HepG2 (cell line): ENCODE measurements around the gene MEIOB. TPM values are rescaled to one million over a fixed set of nuclear protein-coding genes. Genes with fewer than 3 reads are reported as not detected.

Source experiments
- ARID2 ChIP-seq: sonication (generic); formaldehyde crosslinking; IDR thresholded peaks from 2 replicates; pipeline ENCODE4 v1.8.1; 2022; ENCODE audit warnings: mild to moderate bottlenecking, missing genetic modification reagents, borderline replicate concordance
- BHLHE40 ChIP-seq: IDR thresholded peaks from 2 replicates; pipeline ENCODE4 v1.6.1; 2011; ENCODE audit warnings: low read length, improper control_type of control experiment
- DMTF1 ChIP-seq: sonication (generic); formaldehyde crosslinking; IDR thresholded peaks from 2 replicates; pipeline ENCODE4 v1.4.0; 2020; ENCODE audit warnings: mild to moderate bottlenecking, missing genetic modification reagents
- FOXM1 ChIP-seq: sonication (generic); formaldehyde crosslinking; IDR thresholded peaks from 2 replicates; pipeline ENCODE4 v1.5.0; 2020; ENCODE audit warnings: missing genetic modification reagents
- GABPB1 ChIP-seq: IDR thresholded peaks from 2 replicates; pipeline ENCODE4 v1.6.1; 2016; ENCODE audit warnings: mild to moderate bottlenecking, missing genetic modification reagents, moderate library complexity, missing compliant biosample characterization
- IKZF4 ChIP-seq: sonication (generic); formaldehyde crosslinking; IDR thresholded peaks from 2 replicates; pipeline ENCODE4 v1.5.1; 2020; ENCODE audit warnings: borderline replicate concordance, mild to moderate bottlenecking, low read depth, missing genetic modification reagents; ENCODE audit errors: not compliant biosample characterization
- MBD4 ChIP-seq: IDR thresholded peaks from 2 replicates; pipeline ENCODE4 v1.6.1; 2012; ENCODE audit warnings: low read length, inconsistent platforms, borderline replicate concordance
- NONO ChIP-seq, 2 experiments: fragments of 450-650 bp in 1 of 2; sonication (generic) in 1 of 2; formaldehyde crosslinking in 1 of 2; IDR thresholded peaks in 1 of 2; conservative IDR thresholded peaks in 1 of 2; 2 replicates each; pipeline versions ENCODE4 v1.6.1 to v1.8.0; 2017 to 2022; ENCODE audit warnings: mild to moderate bottlenecking in 1 of 2, missing genetic modification reagents in 1 of 2, moderate library complexity in 1 of 2
- NR2F6 ChIP-seq, 2 experiments: IDR thresholded peaks; 2 replicates each; pipeline ENCODE4 v1.6.1; 2016; ENCODE audit warnings: antibody characterized with exemption in 1 of 2, mild to moderate bottlenecking in 1 of 2
- RAD51 ChIP-seq: fragments of 450-650 bp; IDR thresholded peaks from 2 replicates; pipeline ENCODE4 v1.6.1; 2016; ENCODE audit warnings: borderline replicate concordance
- RBM39 ChIP-seq: fragments of 200-400 bp; formaldehyde crosslinking; IDR thresholded peaks from one replicate; pipeline ENCODE4 v1.6.1; 2018; ENCODE audit warnings: antibody characterized with exemption, mild to moderate bottlenecking, low read depth, low read length; ENCODE audit not compliant: poor library complexity, severe bottlenecking
- REPIN1 ChIP-seq: sonication (generic); formaldehyde crosslinking; IDR thresholded peaks from 2 replicates; pipeline ENCODE4 v1.8.0; 2022; ENCODE audit warnings: missing genetic modification reagents, low read depth, mild to moderate bottlenecking, borderline replicate concordance
- SMYD3 ChIP-seq: sonication (generic); formaldehyde crosslinking; IDR thresholded peaks from 2 replicates; pipeline ENCODE4 v1.8.1; 2023; ENCODE audit warnings: mild to moderate bottlenecking, missing genetic modification reagents
- ZMYM3 ChIP-seq: sonication (generic); formaldehyde crosslinking; IDR thresholded peaks from 2 replicates; pipeline ENCODE4 v1.5.1; 2020; ENCODE audit warnings: mild to moderate bottlenecking, missing genetic modification reagents
- ZNF512B ChIP-seq: sonication (generic); formaldehyde crosslinking; IDR thresholded peaks from 2 replicates; pipeline ENCODE4 v1.5.1; 2020; ENCODE audit warnings: missing genetic modification reagents, mild to moderate bottlenecking, borderline replicate concordance
- ZNF639 ChIP-seq: conservative IDR thresholded peaks from 2 replicates; pipeline ENCODE4 v1.6.1; 2018; ENCODE audit warnings: missing genetic modification reagents
- ZNF709 ChIP-seq: sonication (generic); formaldehyde crosslinking; IDR thresholded peaks from 2 replicates; pipeline ENCODE4 v1.5.0; 2020; ENCODE audit warnings: mild to moderate bottlenecking, missing genetic modification reagents
- ZNF713 ChIP-seq: sonication (generic); formaldehyde crosslinking; IDR thresholded peaks from 2 replicates; pipeline ENCODE4 v1.4.0; 2020; ENCODE audit warnings: mild to moderate bottlenecking, missing genetic modification reagents
- ZNF766 ChIP-seq: sonication (generic); formaldehyde crosslinking; IDR thresholded peaks from 2 replicates; pipeline ENCODE4 v1.5.0; 2020; ENCODE audit warnings: missing genetic modification reagents, borderline replicate concordance
- ZNF784 ChIP-seq: sonication (generic); formaldehyde crosslinking; IDR thresholded peaks from 2 replicates; pipeline ENCODE4 v1.5.1; 2020; ENCODE audit warnings: missing genetic modification reagents, mild to moderate bottlenecking, borderline replicate concordance
- ZNF788 ChIP-seq: sonication (generic); formaldehyde crosslinking; IDR thresholded peaks from 2 replicates; pipeline ENCODE4 v1.5.0; 2020; ENCODE audit warnings: mild to moderate bottlenecking, missing genetic modification reagents, borderline replicate concordance
- ZSCAN31 ChIP-seq: sonication (generic); formaldehyde crosslinking; IDR thresholded peaks from 2 replicates; pipeline ENCODE4 v1.5.0; 2020; ENCODE audit warnings: low read depth, mild to moderate bottlenecking, missing genetic modification reagents
- polyA plus RNA-seq, 8 experiments: library from polyadenylated mRNA; depleted of rRNA in 3 of 8; stranded (reverse) in 7 of 8; unstranded in 1 of 8; fragments of >200 nt; fragmentation: Illumina TruSeq in 4 of 8; extraction: Trizol in 4 of 8; gene quantifications; 2 replicates each; pipeline versions ENCODE4 v1.2.1 to v1.2.3, GENCODE V29; 2011 to 2016; ENCODE audit warnings: low read depth in 4 of 8, missing spikeins in 1 of 8, mixed read lengths in 1 of 8; ENCODE audit not compliant: insufficient read depth in 1 of 8
- total RNA-seq, 5 experiments: library from RNA; depleted of rRNA; stranded (reverse); fragments of >200 nt; fragmentation: Illumina TruSeq; extraction: Trizol; gene quantifications; 2 replicates each; pipeline ENCODE4 v1.2.3, GENCODE V29; 2016; ENCODE audit warnings: low read depth in 1 of 5

Gene MEIOB
- total and polyA plus RNA-seq, 2 of the 13 experiments (the other 11 are each of a cell fraction or from before 2014, with no cell fraction given) = 0.17 TPM; not detected in 1

GRCh38 chr16:1828645-1829410, 43.1 kb downstream of the MEIOB start (continued):
- TF ChIP-seq ZNF512B (CRISPR knock-in tag) = no peak
- no peak for TF ChIP-seq RAD51
- no peak for TF ChIP-seq RBM39
- TF ChIP-seq REPIN1 (CRISPR knock-in tag) = peak; percentile 74
- TF ChIP-seq ZNF784 (CRISPR knock-in tag) = no peak
- TF ChIP-seq FOXM1 (CRISPR knock-in tag) = no peak
- TF ChIP-seq GABPB1 (CRISPR knock-in tag) = peak; percentile 33; the same call in 1 of the 2 replicates
- peak; percentile 41 for TF ChIP-seq IKZF4 (CRISPR knock-in tag)
- peak; percentile 82; the same call in 1 of the 2 replicates for TF ChIP-seq ZNF788
- TF ChIP-seq ZNF709 (CRISPR knock-in tag) = no peak
- TF ChIP-seq ZNF713 (CRISPR knock-in tag) = no peak
- TF ChIP-seq BHLHE40 = no peak
- TF ChIP-seq NR2F6 (IDR thresholded peaks at IDR 0.05) = peak; percentile 97
- TF ChIP-seq NR2F6 (CRISPR knock-in tag; IDR thresholded peaks at IDR 0.05) = peak; percentile 98
- TF ChIP-seq NONO (IDR thresholded peaks at IDR 0.05) = no peak
- peak; percentile 64 for TF ChIP-seq NONO (CRISPR knock-in tag; conservative IDR thresholded peaks at IDR 0.05)
- TF ChIP-seq ZNF766 (CRISPR knock-in tag) = no peak
- no peak for TF ChIP-seq DMTF1 (CRISPR knock-in tag)
- TF ChIP-seq MBD4 = 0 out of 2 replicates have a peak, but pooled peaks have one; percentile 26
- TF ChIP-seq SMYD3 (CRISPR knock-in tag) = no peak
- no peak for TF ChIP-seq ZNF639 (CRISPR knock-in tag)
- peak; percentile 44; the same call in 1 of the 2 replicates for TF ChIP-seq ARID2 (CRISPR knock-in tag)
- peak; percentile 70 for TF ChIP-seq ZMYM3 (CRISPR knock-in tag)
- no peak for TF ChIP-seq ZSCAN31 (CRISPR knock-in tag)
